Left lung (tissue), 10 donors: ENCODE data around the gene IFT172. TPM values are rescaled to one million over a fixed set of nuclear protein-coding genes. Genes with fewer than 3 reads are reported as not detected.

Experiments
- ATAC-seq: fragments of 200-7000 bp; cut with Tn5 transposase; one replicate; pipeline ENCODE4 v1.9.1; 2020; ENCODE audit warnings: moderate library complexity
- DNase-seq, 4 donors: peaks; one replicate each; pipeline ENCODE4 v3.0.0-alpha.2; 2013 to 2020
- H3K27ac ChIP-seq, 2 donors: fragments of 200-600 bp; sonication (generic) in 1 of 2; one replicate each; pipeline versions ENCODE4 v1.5.0 to v1.8.0; 2020 to 2021
- H3K27me3 ChIP-seq, 2 donors: fragments of 200-600 bp; sonication (generic) in 1 of 2; one replicate each; pipeline versions ENCODE4 v1.5.0 to v1.8.0; 2020 to 2021
- H3K36me3 ChIP-seq, 2 donors: fragments of 200-600 bp; sonication (generic) in 1 of 2; one replicate each; pipeline versions ENCODE4 v1.5.0 to v1.8.0; 2020 to 2021
- H3K4me1 ChIP-seq, 2 donors: fragments of 200-600 bp; one replicate each; pipeline ENCODE4 v1.8.0; 2021
- H3K4me3 ChIP-seq, 2 donors: fragments of 200-600 bp; sonication (generic) in 1 of 2; one replicate each; pipeline versions ENCODE4 v1.5.0 to v1.8.0; 2020 to 2021; ENCODE audit warnings: mild to moderate bottlenecking in 1 of 2
- H3K9me3 ChIP-seq, 2 donors: fragments of 200-600 bp; sonication (generic) in 1 of 2; one replicate each; pipeline versions ENCODE4 v1.5.0 to v1.8.0; 2020 to 2021
- CTCF ChIP-seq, 2 donors: fragments of 200-600 bp; sonication (generic) in 1 of 2; IDR thresholded peaks; one replicate each; pipeline versions ENCODE4 v1.5.0 to v1.8.0; 2021; ENCODE audit warnings: antibody characterized with exemption in 2 of 2
- intact Hi-C, 2 donors: fragments of 100-400 bp; cut with DNase I; formaldehyde crosslinking; loops; one replicate each; pipeline versions ENCODE4 v1.11.2 to v1.14.2; 2022
- polyA plus RNA-seq, 6 donors: library from polyadenylated mRNA; unstranded; fragments of 120-200 nt; gene quantifications; one replicate each; pipeline ENCODE4 v1.2.1, GENCODE V29; 2013; ENCODE audit not compliant: insufficient read length in 6 of 6
- total RNA-seq, 2 donors: library from RNA; stranded (reverse); fragmentation: NEBNext Ultra II Directional; extraction: Animal tissue kit (Norgen Biotek cat#: 25700); gene quantifications; one replicate each; pipeline ENCODE4 v1.2.1, GENCODE V29; 2021
- donor health status: DM: no; HTN: yes; CAD: no.
- donor health status: DM: no; HTN: no; CAD: no.

Gene IFT172
- total and polyA plus RNA-seq, 8 donors, result 21.0 to 65.3 (median 53.8) TPM

DNA sequence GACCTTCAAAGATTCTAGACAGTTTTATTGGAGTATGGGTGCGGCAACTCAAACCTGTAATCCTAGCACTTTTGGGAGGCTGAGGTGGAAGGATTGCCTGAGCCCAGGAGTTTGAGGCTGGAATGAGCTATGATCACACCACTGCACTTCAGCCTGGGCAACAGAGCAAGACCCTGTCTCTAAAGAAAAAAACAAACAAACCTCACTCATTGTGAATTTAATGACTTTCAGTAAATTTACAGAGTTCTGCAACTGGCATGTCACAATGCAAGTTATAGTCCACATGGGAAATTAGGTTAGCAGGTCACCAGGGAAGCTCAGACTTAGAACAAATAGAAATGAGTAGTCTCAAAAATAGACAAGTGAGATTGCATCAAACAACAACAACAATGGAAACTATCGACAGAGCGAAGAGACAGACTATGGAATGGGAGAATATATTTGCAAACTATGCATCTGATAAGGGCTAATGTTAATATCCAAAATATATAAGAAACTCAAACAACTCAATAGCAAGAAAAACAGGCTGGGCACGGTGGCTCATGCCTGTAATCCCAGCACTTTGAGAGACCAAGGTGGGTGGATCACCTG, 67.8 kb downstream of the IFT172 start:
- H3K4me1 ChIP-seq, result no peaks in the 10 kb centered on the region
- no peak overlapping the region for H3K27ac ChIP-seq
- DNase-seq (no peak), ATAC-seq (no peak)
- H3K9me3 ChIP-seq, result no peaks in the 10 kb centered on the region
- H3K36me3 ChIP-seq, result no peaks in the 10 kb centered on the region
- intact Hi-C loops, result no loop called here
- H3K4me3 ChIP-seq, result no peak overlapping the region
- no peak for TF ChIP-seq CTCF (IDR thresholded peaks at IDR 0.05)
- H3K27me3 ChIP-seq, result no peaks in the 10 kb centered on the region

DNA sequence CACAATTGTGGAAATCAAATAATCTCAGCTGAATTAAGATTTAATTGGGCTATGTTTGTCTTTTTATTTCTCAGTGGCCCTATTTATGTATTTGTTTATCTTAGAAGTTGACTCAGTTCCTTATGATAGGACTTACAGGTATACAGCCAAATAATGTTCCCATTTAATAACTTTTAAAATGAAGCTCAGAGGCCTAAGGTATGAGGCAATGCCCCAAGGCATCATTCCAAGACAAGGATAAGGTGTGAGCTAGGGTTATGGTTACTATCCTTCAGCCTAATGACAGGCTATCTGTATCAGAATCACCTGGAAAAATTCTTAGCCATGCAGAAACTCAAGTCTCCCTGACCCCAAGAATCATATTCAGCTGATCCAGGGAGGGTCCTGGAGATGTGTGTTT, 68.5 kb downstream of the IFT172 start:
- H3K27ac ChIP-seq, result no peak overlapping the region
- DNase-seq (no peak), ATAC-seq (no peak)
- intact Hi-C loops, result no loop called here
- no peak overlapping the region for H3K4me3 ChIP-seq
- no peaks in the 10 kb centered on the region for H3K9me3 ChIP-seq
- no peaks in the 10 kb centered on the region for H3K36me3 ChIP-seq
- H3K27me3 ChIP-seq, result no peaks in the 10 kb centered on the region
- no peak for TF ChIP-seq CTCF (IDR thresholded peaks at IDR 0.05)
- no peaks in the 10 kb centered on the region for H3K4me1 ChIP-seq

GRCh38 chr2:27416151-27416550, 73.4 kb downstream of the IFT172 start:
- no peak overlapping the region for H3K4me3 ChIP-seq
- DNase-seq (no peak), ATAC-seq (no peak)
- H3K27ac ChIP-seq, result no peak overlapping the region
- no peak for TF ChIP-seq CTCF (IDR thresholded peaks at IDR 0.05)
- no peaks in the 10 kb centered on the region for H3K4me1 ChIP-seq
- no peaks in the 10 kb centered on the region for H3K36me3 ChIP-seq
- intact Hi-C loops, result no loop called here
- no peaks in the 10 kb centered on the region for H3K9me3 ChIP-seq
- no peaks in the 10 kb centered on the region for H3K27me3 ChIP-seq

- intact Hi-C loops, result no loop called here
- no peaks in the 10 kb centered on the region for H3K9me3 ChIP-seq
- H3K27me3 ChIP-seq, result no peaks in the 10 kb centered on the region
- H3K4me1 ChIP-seq, result peaks cover 6 to 19% of the 10 kb centered on the region in 2 donors
- no peak for TF ChIP-seq CTCF (IDR thresholded peaks at IDR 0.05)
- no peak overlapping the region for H3K4me3 ChIP-seq
- ATAC-seq, result no peak
- no peaks in the 10 kb centered on the region for H3K36me3 ChIP-seq
- H3K27ac ChIP-seq, result no peak overlapping the region
- no peak for DNase-seq
Observed at GRCh38 chr2:27412419-27413152, 77.0 kb downstream of the IFT172 start.

DNA sequence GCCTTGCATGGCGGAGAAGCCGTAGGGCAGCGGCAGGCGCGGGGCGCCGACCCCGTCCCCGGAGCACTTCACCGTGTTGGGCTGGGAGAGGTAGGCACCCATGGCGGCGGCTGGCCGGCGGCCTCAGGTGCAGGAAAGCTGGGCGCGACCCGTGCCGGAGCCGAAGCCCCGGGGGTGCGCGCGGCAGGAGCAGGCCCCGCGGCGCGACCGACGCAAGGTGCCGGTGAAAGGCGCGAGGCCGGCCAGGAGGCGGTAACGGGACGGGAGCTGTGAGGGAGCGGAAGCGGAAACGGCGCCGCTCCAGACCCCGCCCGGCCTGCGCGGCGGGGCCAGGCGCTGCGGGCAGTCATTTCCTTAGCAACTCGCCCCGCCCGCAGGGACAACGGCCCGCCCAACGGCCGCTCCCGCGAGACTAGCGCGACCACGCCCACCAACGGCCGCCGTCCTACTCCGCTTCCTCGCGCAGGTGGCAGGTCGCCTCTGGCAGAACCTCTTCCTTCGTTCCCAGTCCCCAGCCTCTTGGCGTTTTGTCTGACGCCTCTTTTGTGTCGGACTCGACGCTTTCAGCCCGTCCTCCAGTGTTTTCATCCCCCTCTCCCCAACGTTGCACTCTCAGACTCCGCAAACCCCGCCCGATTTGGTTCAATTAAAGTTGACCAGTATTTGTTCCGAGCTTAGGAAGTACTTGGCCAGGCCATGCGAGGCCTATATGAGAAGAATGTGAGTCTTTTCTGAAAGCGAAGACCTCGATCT, 80.0 kb downstream of the IFT172 start, which contains the start of gene PPM1G:
Gene PPM1G, minus strand, starts transcription at position 271 of the 753 bp plus-strand sequence. Its CDS starts 169 bp downstream, at position 102.
- peak; percentile 91 to 99 (median 96) for DNase-seq
- H3K9me3 ChIP-seq, result no peaks in the 10 kb centered on the region
- H3K4me3 ChIP-seq, result peak within 1 kb of the TSS; percentile 100
- H3K27me3 ChIP-seq, result no peaks in the 10 kb centered on the region
- peak; percentile 99 for ATAC-seq
- TF ChIP-seq CTCF (IDR thresholded peaks at IDR 0.05), result no peak
- peaks cover 7 to 33% of the 10 kb centered on the region in 2 donors for H3K4me1 ChIP-seq
- peak within 1 kb of the TSS; percentile 72 to 94 for H3K27ac ChIP-seq
- peaks cover 0 to 16% of the 10 kb centered on the region in 2 donors for H3K36me3 ChIP-seq
- intact Hi-C loops, result no loop called here
